Pancreas (tissue), 10 donors: ENCODE data around the gene CALHM5. TPM values are rescaled to one million over a fixed set of nuclear protein-coding genes. Genes with fewer than 3 reads are reported as not detected.

Experiments
- ATAC-seq, 4 donors: fragments of 200-7000 bp; cut with Tn5 transposase; one replicate each; pipeline versions ENCODE4 v1.8.0 to v1.9.1; 2020; ENCODE audit warnings: mild to moderate bottlenecking in 4 of 4, moderate library complexity in 4 of 4
- DNase-seq, 6 donors: peaks; one replicate each; pipeline ENCODE4 v3.0.0-alpha.2; 2020
- FAIRE-seq: peaks from 2 replicates; lab custom pipeline; 2012; peaks lifted over from hg19 to GRCh38; lab: Jason Lieb, UNC
- H3K27ac ChIP-seq, 4 donors: fragments of 200-600 bp; sonication (generic); 1 replicate in 3 of 4; 2 replicates in 1 of 4; pipeline versions ENCODE4 v1.5.0 to v1.8.0; 2020
- H3K27me3 ChIP-seq, 4 donors: fragments of 200-600 bp; one replicate each; pipeline ENCODE4 v1.8.0; 2021
- H3K36me3 ChIP-seq, 3 donors: fragments of 200-600 bp; sonication (generic) in 1 of 3; one replicate each; pipeline versions ENCODE4 v1.5.0 to v1.8.0; 2020 to 2021
- H3K4me1 ChIP-seq, 3 donors: fragments of 200-600 bp; one replicate each; pipeline ENCODE4 v1.8.0; 2021
- H3K4me3 ChIP-seq, 4 donors: fragments of 200-600 bp; sonication (generic) in 2 of 4; one replicate each; pipeline versions ENCODE4 v1.5.0 to v1.8.0; 2020 to 2021
- H3K9me3 ChIP-seq, 4 donors: fragments of 200-600 bp; one replicate each; pipeline ENCODE4 v1.8.0; 2021
- CTCF ChIP-seq, 4 donors: fragments of 200-600 bp; sonication (generic) in 3 of 4; IDR thresholded peaks; one replicate each; pipeline versions ENCODE4 v1.5.0 to v1.8.0; 2021; ENCODE audit warnings: antibody characterized with exemption in 4 of 4
- WGBS, 2 donors: extraction: QIAGEN DNeasy Blood & Tissue Kit; methylation state at CpG; one replicate each; pipeline ENCODE4 v1.1.7; 2013; 5-methylcytosine and 5-hydroxymethylcytosine counted together
- intact Hi-C, 3 donors: fragments of 100-400 bp; cut with DNase I; formaldehyde crosslinking; loops; one replicate each; pipeline versions ENCODE4 v1.11.1 to v1.14.2; 2022
- polyA plus RNA-seq, 2 donors: library from polyadenylated mRNA; stranded (reverse); fragments of 200-250 nt; gene quantifications; one replicate each; pipeline ENCODE4 v1.2.3, GENCODE V29; 2013
- total RNA-seq, 6 donors: library from RNA; stranded (reverse); fragmentation: NEBNext Ultra II Directional in 4 of 6; extraction: Animal tissue kit (Norgen Biotek cat#: 25700) in 4 of 6; gene quantifications; one replicate each; pipeline versions ENCODE4 v1.2.1 to v1.2.4, GENCODE V29; 2021 to 2023
- donor health status: healthy with polysubstance abuse.
- donor health status: DM: no; HTN: no; CAD: no; lungs with moderate emphysema.
- donor health status: DM: no; HTN: no; CAD: no.
- donor health status: control.
- donor health status: control.
- donor health status: Bipolar disorder and iron deficiency.
- donor health status: DM: yes; HTN: yes; CAD: no.
- donor health status: DM: no; HTN: no; CAD: no.
- donor health status: DM: no; HTN: no; CAD: no.
- donor health status: DM: yes; HTN: yes; CAD: no.

Gene CALHM5
- under 1 TPM; 0.04 to 0.41 (median 0.13) TPM for total RNA-seq
- polyA plus RNA-seq: under 1 TPM; 0.08 to 0.12 TPM

GRCh38 chr6:116511424-116512110, at the start of gene CALHM5:
Gene CALHM5 (plus strand): TSS chr6:116511639. CDS start chr6:116511697, 58 bp downstream.
- DNase-seq: peak in 1 of 6 donors; percentile 9
- intact Hi-C loops: no loop called here
- Histone ChIP-seq H3K36me3 (no peaks in the 10 kb centered on the region), H3K4me3 (no peak within 1 kb of the TSS), H3K9me3 (no peaks in the 10 kb centered on the region), H3K4me1 (no peaks in the 10 kb centered on the region), H3K27me3 (no peaks in the 10 kb centered on the region), H3K27ac (peak within 1 kb of the TSS in 2 of 4 donors; percentile 1 to 45)
- peak in 2 of 4 donors; percentile 23 to 28 for TF ChIP-seq CTCF (IDR thresholded peaks at IDR 0.05)
- WGBS, 2 donors: 45 to 49% methylated on average over 10 of the region's 10 CpGs
- peak in 3 of 4 donors; percentile 64 to 84 (median 80) for ATAC-seq
- peak; percentile 56 for FAIRE-seq

GRCh38 chr6:116461932-116462885, 49.2 kb upstream of the CALHM5 start:
- Histone ChIP-seq H3K27me3 (peaks cover 0 to 11% (median 3%) of the 10 kb centered on the region in 4 donors), H3K4me1 (peaks cover 0 to 3% (median 0%) of the 10 kb centered on the region in 3 donors), H3K36me3 (no peaks in the 10 kb centered on the region), H3K27ac (peak overlapping the region in 1 of 4 donors; percentile 37), H3K9me3 (no peaks in the 10 kb centered on the region), H3K4me3 (peak overlapping the region; percentile 8 to 56 (median 26))
- DNase-seq (peak; percentile 6 to 72 (median 36)), ATAC-seq (peak; percentile 46 to 87 (median 84)), FAIRE-seq (no peak)
- intact Hi-C loops: no loop called here
- WGBS, 2 donors: 14 to 16% methylated on average over 69 to 84 of the region's 84 CpGs
- no peak for TF ChIP-seq CTCF (IDR thresholded peaks at IDR 0.05)

DNA sequence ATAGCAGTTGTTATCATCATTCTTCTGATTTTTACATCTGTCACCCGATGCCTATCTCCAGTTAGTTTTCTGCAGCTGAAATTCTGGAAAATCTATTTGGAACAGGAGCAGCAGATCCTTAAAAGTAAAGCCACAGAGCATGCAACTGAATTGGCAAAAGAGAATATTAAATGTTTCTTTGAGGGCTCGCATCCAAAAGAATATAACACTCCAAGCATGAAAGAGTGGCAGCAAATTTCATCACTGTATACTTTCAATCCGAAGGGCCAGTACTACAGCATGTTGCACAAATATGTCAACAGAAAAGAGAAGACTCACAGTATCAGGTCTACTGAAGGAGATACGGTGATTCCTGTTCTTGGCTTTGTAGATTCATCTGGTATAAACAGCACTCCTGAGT, 48.1 kb upstream of the CALHM5 start:
- no peak for ATAC-seq
- 86 to 93% methylated on average over 4 of the region's 4 CpGs for WGBS, 2 donors
- H3K9me3 ChIP-seq: no peaks in the 10 kb centered on the region
- intact Hi-C loops: no loop called here
- H3K4me3 ChIP-seq: no peak overlapping the region
- peaks cover 0 to 3% (median 0%) of the 10 kb centered on the region in 3 donors for H3K4me1 ChIP-seq
- no peak overlapping the region for H3K27ac ChIP-seq
- H3K36me3 ChIP-seq: no peaks in the 10 kb centered on the region
- peaks cover 0 to 11% (median 3%) of the 10 kb centered on the region in 4 donors for H3K27me3 ChIP-seq
- no peak for DNase-seq
- FAIRE-seq: no peak
- no peak for TF ChIP-seq CTCF (IDR thresholded peaks at IDR 0.05)

- DNase-seq (no peak), ATAC-seq (peak in 1 of 4 donors; percentile 25), FAIRE-seq (no peak)
- H3K27me3 ChIP-seq: peaks cover 0 to 11% (median 3%) of the 10 kb centered on the region in 4 donors
- no peak overlapping the region for H3K27ac ChIP-seq
- H3K4me1 ChIP-seq: peaks cover 0 to 3% (median 0%) of the 10 kb centered on the region in 3 donors
- no peaks in the 10 kb centered on the region for H3K36me3 ChIP-seq
- intact Hi-C loops: no loop called here
- H3K9me3 ChIP-seq: no peaks in the 10 kb centered on the region
- WGBS, 2 donors: 81 to 87% methylated on average over 5 of the region's 5 CpGs
- TF ChIP-seq CTCF (IDR thresholded peaks at IDR 0.05): no peak
- H3K4me3 ChIP-seq: no peak overlapping the region
Observed at GRCh38 chr6:116465246-116465645, 46.2 kb upstream of the CALHM5 start.
